Neural cell (in vitro differentiated cells): Measurements from ENCODE around the gene OS9.

Experiments
- EZH2 ChIP-seq: fragments of 200-600, 300-800 bp; shearing (Covaris generic), sonication (generic); IDR thresholded peaks from 2 replicates; pipeline ENCODE4 v1.6.1; 2014; ENCODE audit warnings: antibody characterized with exemption, low read length, borderline replicate concordance, mild to moderate bottlenecking; ENCODE audit not compliant: insufficient read depth, poor library complexity, severe bottlenecking
- POLR2AphosphoS5 ChIP-seq: IDR thresholded peaks from 2 replicates; pipeline ENCODE4 v1.6.1; 2012
- SMC3 ChIP-seq: fragments of 450-650 bp; conservative IDR thresholded peaks from 2 replicates; pipeline ENCODE4 v1.6.1; 2014; ENCODE audit warnings: antibody characterized with exemption, mild to moderate bottlenecking, moderate library complexity; ENCODE audit not compliant: poor library complexity
- TAF1 ChIP-seq: IDR thresholded peaks from 2 replicates; pipeline ENCODE4 v1.6.1; 2012; ENCODE audit warnings: low read depth
- TF ChIP-seq, protein P1 (sequence below): fragments of 450-650 bp; IDR thresholded peaks from 2 replicates; pipeline ENCODE4 v1.5.1; 2014; ENCODE audit warnings: antibody characterized with exemption, mild to moderate bottlenecking, moderate library complexity; ENCODE audit not compliant: poor library complexity, severe bottlenecking

DNA sequence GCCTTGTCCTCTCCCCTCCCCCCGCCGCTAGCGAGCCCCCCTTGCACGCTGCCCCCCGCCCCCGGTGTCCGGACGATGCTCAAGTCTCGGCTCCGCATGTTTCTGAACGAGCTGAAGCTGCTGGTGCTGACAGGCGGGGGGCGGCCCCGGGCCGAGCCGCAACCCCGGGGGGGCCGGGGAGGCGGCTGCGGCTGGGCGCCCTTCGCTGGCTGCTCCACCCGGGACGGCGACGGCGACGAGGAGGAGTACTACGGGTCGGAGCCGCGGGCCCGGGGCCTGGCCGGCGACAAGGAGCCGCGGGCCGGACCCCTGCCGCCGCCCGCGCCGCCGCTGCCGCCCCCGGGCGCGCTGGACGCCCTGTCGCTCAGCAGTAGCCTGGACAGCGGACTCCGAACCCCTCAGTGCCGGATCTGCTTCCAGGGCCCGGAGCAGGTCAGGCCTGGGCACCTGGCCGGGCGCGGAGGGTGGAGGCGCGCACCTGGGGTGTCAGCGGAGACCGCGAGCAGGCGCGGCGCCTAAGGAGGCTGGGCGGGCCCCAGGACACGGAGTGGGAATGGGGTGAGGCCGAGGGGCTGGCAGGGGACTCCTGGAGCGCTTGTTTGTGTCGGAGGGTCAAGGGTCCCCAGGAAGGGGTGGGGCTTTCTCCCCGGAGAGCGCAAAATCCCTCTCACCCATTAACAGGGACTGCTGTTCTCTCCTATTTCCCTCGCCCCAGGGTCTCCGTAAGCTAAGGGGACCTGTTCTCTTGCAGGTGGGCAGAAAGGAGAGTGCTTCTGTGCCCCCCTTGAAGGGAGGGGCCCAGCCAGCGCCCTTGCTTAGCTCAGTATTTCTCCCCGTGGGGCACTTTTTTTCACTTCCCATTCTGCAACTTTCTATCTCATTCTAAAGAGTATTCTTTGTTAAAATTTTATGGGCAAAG is 61.8 kb downstream of the OS9 start:
- TF ChIP-seq, protein P1, sequence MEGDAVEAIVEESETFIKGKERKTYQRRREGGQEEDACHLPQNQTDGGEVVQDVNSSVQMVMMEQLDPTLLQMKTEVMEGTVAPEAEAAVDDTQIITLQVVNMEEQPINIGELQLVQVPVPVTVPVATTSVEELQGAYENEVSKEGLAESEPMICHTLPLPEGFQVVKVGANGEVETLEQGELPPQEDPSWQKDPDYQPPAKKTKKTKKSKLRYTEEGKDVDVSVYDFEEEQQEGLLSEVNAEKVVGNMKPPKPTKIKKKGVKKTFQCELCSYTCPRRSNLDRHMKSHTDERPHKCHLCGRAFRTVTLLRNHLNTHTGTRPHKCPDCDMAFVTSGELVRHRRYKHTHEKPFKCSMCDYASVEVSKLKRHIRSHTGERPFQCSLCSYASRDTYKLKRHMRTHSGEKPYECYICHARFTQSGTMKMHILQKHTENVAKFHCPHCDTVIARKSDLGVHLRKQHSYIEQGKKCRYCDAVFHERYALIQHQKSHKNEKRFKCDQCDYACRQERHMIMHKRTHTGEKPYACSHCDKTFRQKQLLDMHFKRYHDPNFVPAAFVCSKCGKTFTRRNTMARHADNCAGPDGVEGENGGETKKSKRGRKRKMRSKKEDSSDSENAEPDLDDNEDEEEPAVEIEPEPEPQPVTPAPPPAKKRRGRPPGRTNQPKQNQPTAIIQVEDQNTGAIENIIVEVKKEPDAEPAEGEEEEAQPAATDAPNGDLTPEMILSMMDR, result no peak
- TF ChIP-seq TAF1 (no peak), POLR2AphosphoS5 (no peak), SMC3 (no peak), EZH2 (no peak)
